SHP77 treated with DMSO at 0.1 percent for 48 hours (cell line): ENCODE data around the gene UGT2A1.
"Not testable (repeated sequence)": the region's sequence is repeated elsewhere in the genome, so short reads cannot be mapped to it uniquely, and the experiment has no call there.

ENCODE experiments used
- DNase-seq: peaks from one replicate; lab custom pipeline; 2025; lab: John Stamatoyannopoulos, UW

UGT2A1 gene

DNA sequence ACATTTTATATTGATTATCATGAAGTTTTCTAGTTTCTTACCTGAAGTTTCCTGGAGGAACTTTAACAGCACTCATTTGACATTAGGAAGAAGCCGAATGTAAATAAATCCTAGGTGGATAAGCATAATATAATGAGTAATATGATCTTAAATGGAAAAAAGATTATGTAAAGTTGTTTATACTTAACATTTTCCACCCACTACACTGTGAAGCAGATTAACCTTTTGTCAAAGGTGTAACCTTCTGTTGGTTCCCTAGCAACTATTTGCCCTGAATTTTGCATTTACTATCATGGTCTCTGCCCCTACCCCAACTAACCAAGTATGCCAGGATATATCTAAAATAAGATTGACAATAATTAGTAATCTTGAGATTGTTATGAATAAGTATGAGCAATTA, at the start of gene UGT2A1:
Gene UGT2A1 (minus strand): TSS at position 101 of the 400 bp plus-strand sequence. CDS start 5,603 bp downstream, outside the sequence.
- no peak for DNase-seq

GRCh38 chr4:69702201-69702600, 49.2 kb upstream of the UGT2A1 start:
- no peak for DNase-seq

DNA sequence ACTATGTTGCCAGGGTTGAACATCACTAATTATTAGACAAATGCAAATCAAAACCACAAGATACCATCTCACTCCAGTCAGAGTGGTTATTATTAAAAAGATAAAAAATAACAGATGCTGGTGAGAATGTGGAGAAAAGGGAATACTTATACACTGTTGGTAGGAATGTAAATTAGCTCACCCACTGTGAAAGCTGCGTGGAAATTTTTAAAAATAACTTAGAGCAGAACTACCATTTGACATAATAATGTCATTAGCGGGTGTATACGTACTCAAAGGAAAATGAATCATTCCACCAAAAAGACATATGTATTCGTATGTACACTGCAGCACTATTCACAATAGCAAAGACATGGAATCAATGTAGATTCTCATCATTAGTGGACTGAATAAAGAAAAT, 48.6 kb upstream of the UGT2A1 start:
- DNase-seq: no peak

- no peak for DNase-seq
These were observed 44.6 kb upstream of the UGT2A1 start for GRCh38 chr4:69697536-69698242.

- no peak for DNase-seq
These were observed 36.6 kb upstream of the UGT2A1 start for GRCh38 chr4:69689599-69689998.

GRCh38 chr4:69684804-69685203, 31.8 kb upstream of the UGT2A1 start:
- no peak for DNase-seq

DNA sequence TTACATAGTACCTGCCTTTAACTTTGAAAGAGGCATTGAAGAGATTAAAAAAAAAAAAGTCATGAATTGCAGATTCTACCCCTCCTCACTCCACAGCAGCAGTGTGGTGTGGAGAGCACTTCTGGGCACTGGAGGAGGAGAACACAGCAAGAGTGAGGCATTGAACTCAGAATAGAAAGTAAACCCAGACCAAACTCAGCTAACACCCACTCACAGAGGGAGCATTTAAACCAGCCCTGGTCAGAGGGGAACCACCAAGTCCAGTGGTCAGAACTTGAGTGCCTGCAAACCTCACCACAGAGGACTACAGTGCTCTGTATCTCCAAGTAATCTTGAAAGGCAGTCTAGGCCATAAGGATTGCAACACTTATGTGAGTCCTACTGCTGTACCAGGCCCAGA, 15.6 kb upstream of the UGT2A1 start:
- DNase-seq: no peak

- DNase-seq: not testable (repeated sequence)
These were observed 11.0 kb upstream of the UGT2A1 start for GRCh38 chr4:69664009-69664408.

GRCh38 chr4:69661130-69661803, 8.2 kb upstream of the UGT2A1 start:
- not testable (repeated sequence) for DNase-seq

- no peak for DNase-seq
These were observed 5.1 kb upstream of the UGT2A1 start for GRCh38 chr4:69658133-69658532.

DNA sequence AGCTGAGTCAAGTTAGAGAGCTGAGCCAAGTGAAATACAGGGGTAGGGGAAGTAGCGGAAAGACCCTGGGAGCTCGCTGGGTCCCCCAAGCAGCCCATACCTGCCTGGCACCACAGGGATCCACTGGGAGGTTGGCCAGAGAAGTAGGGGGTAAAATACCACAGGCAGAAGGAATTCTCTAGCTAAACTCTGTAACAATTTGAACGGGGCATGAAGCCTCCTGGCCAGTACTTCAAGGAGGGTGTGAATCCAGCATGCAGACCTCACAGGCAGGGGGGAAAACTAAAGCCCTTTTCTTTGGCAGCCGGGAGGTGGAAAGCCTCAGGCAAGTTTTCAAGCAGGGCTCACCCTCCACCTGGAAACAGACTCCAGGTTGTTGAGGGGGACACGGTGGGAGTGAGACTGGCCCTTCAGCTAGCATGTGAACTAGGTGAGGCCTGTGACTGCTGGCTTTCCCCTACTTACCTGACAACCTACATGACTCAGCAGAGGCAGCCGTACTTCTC, 3.7 kb upstream of the UGT2A1 start:
- DNase-seq: no peak

GRCh38 chr4:69650872-69651271, 2.2 kb downstream of the UGT2A1 start:
- DNase-seq: no peak

DNA sequence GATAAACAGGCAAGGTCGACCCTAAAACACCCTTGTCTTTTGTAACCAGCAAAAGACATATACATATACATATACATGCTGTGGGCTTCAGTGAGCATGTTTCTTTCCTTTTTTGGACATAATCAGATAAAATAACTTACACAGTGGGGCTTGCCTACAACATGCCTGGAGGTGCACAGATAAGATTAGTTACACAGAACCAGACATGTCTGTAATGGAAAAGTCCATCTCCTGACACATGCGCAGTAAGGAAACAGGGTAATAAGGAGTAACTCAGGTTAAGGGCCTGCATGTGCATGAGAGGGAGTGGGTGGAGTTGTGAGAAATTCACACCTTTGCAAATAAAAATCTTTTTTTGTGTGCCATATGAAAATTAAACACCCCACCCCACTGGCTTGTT, 3.4 kb downstream of the UGT2A1 start:
- no peak for DNase-seq

- DNase-seq: no peak
These were observed 3.8 kb downstream of the UGT2A1 start for GRCh38 chr4:69649207-69649606.

DNA sequence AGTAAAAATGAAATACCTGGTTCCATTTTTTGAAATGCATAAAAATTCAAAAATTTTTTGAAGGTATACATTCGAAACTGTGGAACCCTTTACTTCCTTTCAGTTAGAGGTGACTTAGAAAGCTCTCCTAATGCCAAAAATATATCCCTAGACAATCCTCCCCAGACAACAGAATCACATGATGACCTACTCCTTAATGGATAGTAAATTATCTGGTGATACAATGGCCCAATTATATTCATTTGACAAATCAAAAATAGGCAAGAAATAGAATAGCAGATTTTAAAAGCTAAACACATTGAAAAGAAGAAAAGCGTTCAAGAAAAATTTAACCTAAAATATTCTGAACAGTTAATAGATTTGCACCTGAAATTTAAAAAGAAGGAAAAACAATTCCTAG, 10.1 kb downstream of the UGT2A1 start:
- no peak for DNase-seq

- no peak for DNase-seq
These were observed 12.8 kb downstream of the UGT2A1 start for GRCh38 chr4:69640289-69640688.

- DNase-seq: no peak
These were observed 13.5 kb downstream of the UGT2A1 start, which contains the start of gene UGT2A2 for GRCh38 chr4:69639542-69639941. TSS of gene UGT2A2 (minus strand) at chr4:69639642. CDS start at chr4:69639640, 2 bp downstream.

GRCh38 chr4:69617083-69617694, 35.9 kb downstream of the UGT2A1 start:
- no peak for DNase-seq

DNA sequence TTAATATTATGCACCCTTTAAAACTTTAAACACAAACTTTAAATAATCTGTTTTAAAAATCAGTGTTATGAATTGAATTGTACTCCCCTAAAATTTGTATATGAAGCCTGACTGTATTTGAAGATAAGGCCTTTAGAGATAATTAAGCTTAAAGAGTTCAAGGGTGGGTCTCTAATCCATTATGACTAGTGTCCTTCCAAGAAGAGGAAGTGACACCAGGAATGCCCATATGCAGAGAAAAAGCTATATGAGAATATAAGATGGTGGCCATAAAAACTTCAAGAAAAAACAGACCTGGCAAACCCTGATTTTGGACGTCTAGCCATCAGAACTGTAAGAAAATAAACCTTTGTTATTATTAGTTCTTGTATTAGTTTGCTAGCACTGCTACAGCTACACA, 42.6 kb downstream of the UGT2A1 start:
- no peak for DNase-seq

GRCh38 chr4:69601065-69601464, 52.0 kb downstream of the UGT2A1 start:
- DNase-seq: no peak

- DNase-seq: no peak
These were observed 53.0 kb downstream of the UGT2A1 start for GRCh38 chr4:69600013-69600412.

DNA sequence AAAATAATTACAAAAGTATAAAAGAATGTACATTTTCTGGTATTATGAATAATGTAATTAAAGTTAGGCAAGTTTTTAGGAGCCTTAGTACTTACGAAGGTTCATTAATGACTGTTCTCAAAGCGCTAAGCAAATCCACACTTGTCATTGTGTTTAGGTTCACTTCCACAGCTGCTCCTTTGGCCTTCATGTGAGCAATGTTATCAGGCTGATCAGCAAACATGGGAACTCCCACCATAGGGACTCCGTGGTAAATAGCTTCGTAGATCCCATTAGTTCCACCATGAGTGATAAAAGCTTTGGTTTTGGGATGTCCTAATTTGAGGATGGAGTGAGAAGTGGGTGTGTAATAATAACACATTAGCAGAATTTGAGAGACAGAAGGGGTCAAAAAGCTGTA, 58.7 kb downstream of the UGT2A1 start:
- DNase-seq: no peak

DNA sequence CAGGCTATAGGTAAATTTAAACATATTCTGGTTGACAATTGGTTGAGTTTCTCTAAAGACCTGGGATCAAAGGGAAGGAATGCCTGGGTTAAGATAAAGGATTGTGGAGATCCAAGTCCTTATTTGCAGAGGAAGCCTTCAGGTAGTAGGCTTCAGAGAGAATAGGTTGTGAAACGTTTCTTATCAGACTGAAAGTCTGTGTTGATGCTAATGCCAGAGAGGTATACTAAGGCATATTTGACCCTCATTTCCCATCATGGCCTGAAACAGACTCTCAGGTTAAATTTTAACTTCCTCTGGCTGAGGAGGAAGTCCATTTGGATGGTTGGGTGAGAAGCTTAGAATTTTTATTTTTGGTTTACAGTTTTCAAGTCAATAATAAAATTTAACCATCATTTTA, 61.7 kb downstream of the UGT2A1 start:
- no peak for DNase-seq
